OCI-LY1 (cell line): ENCODE results near the gene GPR17.

ENCODE experiments used
- CTCF ChIP-seq: fragments of 200-600 bp; sonication (generic), shearing (Covaris generic); IDR thresholded peaks from 2 replicates; pipeline ENCODE4 v1.5.1; 2017; ENCODE audit warnings: mild to moderate bottlenecking, antibody characterized with exemption, low read length, moderate library complexity, mixed read lengths
- EZH2 ChIP-seq: fragments of 200-600 bp; sonication (generic), shearing (Covaris generic); IDR thresholded peaks from 2 replicates; pipeline ENCODE4 v1.8.0; 2017; ENCODE audit warnings: borderline replicate concordance, mixed run types, mild to moderate bottlenecking, antibody characterized with exemption, low read length, moderate library complexity, mixed read lengths

DNA sequence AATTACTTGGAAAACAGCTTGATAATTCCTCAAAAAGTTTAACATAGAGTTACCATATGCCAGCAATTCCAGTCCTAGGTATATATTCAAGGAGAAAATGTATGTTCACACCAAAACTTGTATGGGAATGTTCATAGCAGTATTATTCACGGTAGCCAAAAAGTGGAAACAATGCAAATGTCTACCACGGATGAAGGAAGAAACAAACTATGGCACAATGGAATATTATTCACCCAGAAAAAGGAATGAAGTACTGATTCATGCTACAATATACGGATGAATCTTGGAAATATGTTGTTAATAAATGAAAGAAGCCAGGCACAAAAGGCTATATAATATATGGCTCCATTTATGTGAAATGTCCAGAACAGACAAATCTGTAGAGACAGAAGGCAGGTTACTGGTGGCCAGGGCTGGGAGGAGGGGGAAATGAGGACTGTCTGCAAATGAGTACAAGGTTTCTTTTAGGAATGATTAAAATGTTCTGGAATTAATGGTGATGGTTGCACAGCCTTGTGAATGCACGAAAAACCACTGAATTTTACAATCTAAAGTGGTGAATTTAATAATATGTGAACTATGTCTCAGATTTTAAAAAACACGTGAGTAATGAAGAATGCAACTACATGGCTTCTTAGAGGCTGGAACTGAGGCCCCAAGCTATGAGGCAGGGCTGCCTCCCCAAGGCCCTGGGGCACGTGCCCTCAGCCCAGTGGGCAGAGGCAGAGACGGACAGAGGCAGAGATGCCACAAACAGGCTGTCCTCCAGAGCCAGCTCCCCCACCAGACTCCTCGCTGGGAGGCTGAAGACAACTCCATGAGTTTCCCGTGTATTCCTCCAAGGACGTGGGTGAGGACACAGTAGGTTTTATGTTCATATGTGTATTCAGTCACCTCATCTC, 24.4 kb downstream of the GPR17 start:
- TF ChIP-seq CTCF: no peak
- TF ChIP-seq EZH2: no peak
